Neural cell (in vitro differentiated cells): ENCODE data around the gene RNASEL. TPM values are rescaled to one million over a fixed set of nuclear protein-coding genes. Genes with fewer than 3 reads are reported as not detected.

ENCODE experiments used
- H2AFZ ChIP-seq: fragments of 200-600, 300-800 bp; sonication (generic), shearing (Covaris generic); 2 replicates; pipeline ENCODE4 v1.6.0; 2014; ENCODE audit warnings: low read depth, mild to moderate bottlenecking, antibody characterized with exemption, low read length, moderate library complexity
- H3F3A ChIP-seq: fragments of 200-600 bp; shearing (Covaris generic); 2 replicates; pipeline ENCODE4 v1.6.1; 2016; ENCODE audit warnings: mild to moderate bottlenecking, moderate library complexity, mixed read lengths, antibody characterized with exemption, low read length; ENCODE audit not compliant: insufficient read depth, poor library complexity, severe bottlenecking
- H3K27ac ChIP-seq: fragments of 200-600, 300-800 bp; sonication (generic), shearing (Covaris generic); 2 replicates; pipeline ENCODE4 v1.5.1; 2014; ENCODE audit warnings: mild to moderate bottlenecking, low read length, moderate library complexity
- H3K27me3 ChIP-seq: fragments of 300-800, 200-600 bp; sonication (generic), shearing (Covaris generic); 2 replicates; pipeline ENCODE4 v1.6.0; 2014; ENCODE audit warnings: mild to moderate bottlenecking, low read depth, low read length, moderate library complexity; ENCODE audit not compliant: insufficient read depth
- H3K36me3 ChIP-seq: fragments of 300-800, 200-600 bp; sonication (generic), shearing (Covaris generic); 2 replicates; pipeline ENCODE4 v1.5.1; 2014; ENCODE audit warnings: mild to moderate bottlenecking, antibody characterized with exemption, low read length, moderate library complexity; ENCODE audit not compliant: insufficient read depth
- H3K4me2 ChIP-seq: fragments of 300-800, 200-600 bp; sonication (generic), shearing (Covaris generic); 2 replicates; pipeline ENCODE4 v1.6.0; 2014; ENCODE audit warnings: mild to moderate bottlenecking, low read length
- H3K4me3 ChIP-seq: fragments of 300-800, 200-600 bp; sonication (generic), shearing (Covaris generic); 2 replicates; pipeline ENCODE4 v1.5.1; 2014; ENCODE audit warnings: mild to moderate bottlenecking, low read length, moderate library complexity
- H3K79me2 ChIP-seq: fragments of 200-600 bp; shearing (Covaris generic); replicated peaks from 2 replicates; pipeline ENCODE4 v1.6.0; 2014; ENCODE audit warnings: mild to moderate bottlenecking, low read length, moderate library complexity; ENCODE audit not compliant: insufficient read depth
- H3K9ac ChIP-seq: fragments of 300-800, 200-600 bp; sonication (generic), shearing (Covaris generic); 2 replicates; pipeline ENCODE4 v1.6.1; 2016; ENCODE audit warnings: mild to moderate bottlenecking, low read length, mixed read lengths
- H3K9me2 ChIP-seq: fragments of 200-600 bp; shearing (Covaris generic); 2 replicates; pipeline ENCODE4 v1.6.1; 2016; ENCODE audit warnings: mild to moderate bottlenecking, low read length, mixed read lengths; ENCODE audit not compliant: insufficient read depth
- H3K9me3 ChIP-seq: fragments of 200-600, 300-800 bp; sonication (generic), shearing (Covaris generic); 2 replicates; pipeline ENCODE4 v1.6.1; 2016; ENCODE audit warnings: mild to moderate bottlenecking, mixed run types, low read length, moderate library complexity, mixed read lengths
- H4K20me1 ChIP-seq: fragments of 200-600 bp; shearing (Covaris generic); 2 replicates; pipeline ENCODE4 v1.6.1; 2016; ENCODE audit warnings: mild to moderate bottlenecking, mixed run types; ENCODE audit not compliant: insufficient read depth
- CTCF ChIP-seq: fragments of 450-650 bp; IDR thresholded peaks from 2 replicates; pipeline ENCODE4 v1.5.1; 2014; ENCODE audit warnings: antibody characterized with exemption, mild to moderate bottlenecking, moderate library complexity; ENCODE audit not compliant: poor library complexity, severe bottlenecking
- EP300 ChIP-seq: fragments of 450-650 bp; conservative IDR thresholded peaks from 2 replicates; pipeline ENCODE4 v1.6.1; 2014; ENCODE audit warnings: antibody characterized with exemption, mild to moderate bottlenecking, moderate library complexity; ENCODE audit not compliant: poor library complexity, severe bottlenecking
- EZH2 ChIP-seq: fragments of 200-600, 300-800 bp; shearing (Covaris generic), sonication (generic); IDR thresholded peaks from 2 replicates; pipeline ENCODE4 v1.6.1; 2014; ENCODE audit warnings: antibody characterized with exemption, low read length, borderline replicate concordance, mild to moderate bottlenecking; ENCODE audit not compliant: insufficient read depth, poor library complexity, severe bottlenecking
- MXI1 ChIP-seq: fragments of 450-650 bp; conservative IDR thresholded peaks from 2 replicates; pipeline ENCODE4 v1.6.1; 2014; ENCODE audit warnings: antibody characterized with exemption, mild to moderate bottlenecking; ENCODE audit not compliant: poor library complexity, severe bottlenecking
- POLR2AphosphoS5 ChIP-seq: IDR thresholded peaks from 2 replicates; pipeline ENCODE4 v1.6.1; 2012
- RAD21 ChIP-seq: fragments of 450-650 bp; conservative IDR thresholded peaks from 2 replicates; pipeline ENCODE4 v1.6.1; 2014; ENCODE audit warnings: antibody characterized with exemption, mild to moderate bottlenecking, moderate library complexity
- REST ChIP-seq: IDR thresholded peaks from 2 replicates; pipeline ENCODE4 v1.6.1; 2012; ENCODE audit warnings: borderline replicate concordance
- SMC3 ChIP-seq: fragments of 450-650 bp; conservative IDR thresholded peaks from 2 replicates; pipeline ENCODE4 v1.6.1; 2014; ENCODE audit warnings: antibody characterized with exemption, mild to moderate bottlenecking, moderate library complexity; ENCODE audit not compliant: poor library complexity
- TAF1 ChIP-seq: IDR thresholded peaks from 2 replicates; pipeline ENCODE4 v1.6.1; 2012; ENCODE audit warnings: low read depth
- polyA plus RNA-seq: library from polyadenylated mRNA; depleted of rRNA; stranded (reverse); fragments of >200 nt; gene quantifications from 2 replicates; pipeline ENCODE4 v1.2.3, GENCODE V29; 2014

Gene RNASEL
- polyA plus RNA-seq, 1 donor from 2014 or later: 0.47 TPM

- Histone ChIP-seq H3K4me2 (no peak overlapping the region), H3K4me3 (no peak overlapping the region), H3K79me2 (no peaks in the 10 kb centered on the region), H3K9ac (no peak overlapping the region), H3K9me3 (no peaks in the 10 kb centered on the region), H3K27ac (no peak overlapping the region), H3K9me2 (no peaks in the 10 kb centered on the region), H3K27me3 (peaks cover 22% of the 10 kb centered on the region), H4K20me1 (no peaks in the 10 kb centered on the region), H3F3A (no peaks in the 10 kb centered on the region), H3K36me3 (no peaks in the 10 kb centered on the region), H2AFZ (no peak overlapping the region)
- TF ChIP-seq REST (no peak), EZH2 (no peak), TAF1 (no peak), EP300 (no peak), POLR2AphosphoS5 (no peak), MXI1 (no peak), CTCF (no peak), SMC3 (no peak), RAD21 (no peak)
Measured at GRCh38 chr1:182611326-182611725, 22.3 kb upstream of the RNASEL start.

- no peaks in the 10 kb centered on the region for H3K9me2 ChIP-seq
- no peak overlapping the region for H3K27ac ChIP-seq
- H3K36me3 ChIP-seq: no peaks in the 10 kb centered on the region
- no peak overlapping the region for H3K9ac ChIP-seq
- no peaks in the 10 kb centered on the region for H4K20me1 ChIP-seq
- no peaks in the 10 kb centered on the region for H3K79me2 ChIP-seq
- no peak for TF ChIP-seq TAF1
- no peak for TF ChIP-seq SMC3
- no peak for TF ChIP-seq EZH2
- H3K4me3 ChIP-seq: peak overlapping the region; percentile 10
- H2AFZ ChIP-seq: no peak overlapping the region
- H3K4me2 ChIP-seq: no peak overlapping the region
- peaks cover 16% of the 10 kb centered on the region for H3K27me3 ChIP-seq
- no peaks in the 10 kb centered on the region for H3F3A ChIP-seq
- no peaks in the 10 kb centered on the region for H3K9me3 ChIP-seq
Measured at GRCh38 chr1:182610606-182611194, 21.6 kb upstream of the RNASEL start.
